ENCODE results near the gene TGFB1.

- TF ChIP-seq ATF3 (IDR thresholded peaks at IDR 0.05) (no peak), RAD21 (IDR thresholded peaks at IDR 0.05) (no peak), JUND (IDR thresholded peaks at IDR 0.05) (no peak), CTCF (IDR thresholded peaks at IDR 0.05; ENCODE audit: low read depth, low read length, missing input control) (no peak), ZBTB33 (IDR thresholded peaks at IDR 0.05) (no peak), MAX (IDR thresholded peaks at IDR 0.05) (no peak), TAF1 (conservative IDR thresholded peaks at IDR 0.05) (no peak), REST (IDR thresholded peaks at IDR 0.05) (no peak), GABPA (IDR thresholded peaks at IDR 0.05 in 1 of 2, conservative IDR thresholded peaks at IDR 0.05 in 1 of 2) (no peak), EGR1 (IDR thresholded peaks at IDR 0.05; ENCODE audit: low read depth in 2 of 2) (no peak), YY1 (IDR thresholded peaks at IDR 0.05) (no peak)
Measured at GRCh38 chr19:41300555-41300954, 53.2 kb downstream of the TGFB1 start.
